ENCODE data around the gene ST6GAL1.
"Not testable (repeated sequence)": the region's sequence is repeated elsewhere in the genome, so short reads cannot be mapped to it uniquely, and the experiment has no call there.

ST6GAL1 gene, protein sequence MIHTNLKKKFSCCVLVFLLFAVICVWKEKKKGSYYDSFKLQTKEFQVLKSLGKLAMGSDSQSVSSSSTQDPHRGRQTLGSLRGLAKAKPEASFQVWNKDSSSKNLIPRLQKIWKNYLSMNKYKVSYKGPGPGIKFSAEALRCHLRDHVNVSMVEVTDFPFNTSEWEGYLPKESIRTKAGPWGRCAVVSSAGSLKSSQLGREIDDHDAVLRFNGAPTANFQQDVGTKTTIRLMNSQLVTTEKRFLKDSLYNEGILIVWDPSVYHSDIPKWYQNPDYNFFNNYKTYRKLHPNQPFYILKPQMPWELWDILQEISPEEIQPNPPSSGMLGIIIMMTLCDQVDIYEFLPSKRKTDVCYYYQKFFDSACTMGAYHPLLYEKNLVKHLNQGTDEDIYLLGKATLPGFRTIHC

DNA sequence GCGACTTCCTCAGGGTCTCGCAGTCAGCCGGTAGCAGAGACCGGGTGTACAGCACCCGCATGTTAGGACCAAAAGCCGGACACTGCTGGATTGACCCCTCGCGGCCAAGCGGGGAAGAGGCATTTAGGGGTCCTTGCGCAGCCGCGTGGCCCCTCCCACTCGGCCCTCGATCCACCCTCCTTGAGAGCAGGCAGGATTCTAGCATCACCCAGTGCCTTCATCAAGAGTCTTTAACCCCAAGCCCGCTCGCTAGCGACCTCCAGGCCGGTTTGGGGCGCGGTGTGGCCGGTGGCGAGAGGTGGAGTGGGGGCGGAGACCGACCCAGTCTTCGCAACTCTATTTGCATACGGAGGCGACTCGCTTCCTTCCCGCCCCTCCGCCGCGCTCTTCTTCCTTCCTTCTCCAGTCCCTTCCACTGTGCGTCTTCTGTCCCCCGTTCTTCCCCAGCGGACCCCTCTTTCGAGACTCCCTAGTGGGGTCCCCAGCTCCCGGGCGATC is at the start of gene ST6GAL1:
Gene ST6GAL1 (plus strand): TSS at position 384 of the 498 bp plus-strand sequence. CDS start 112,178 bp downstream, outside the sequence.
- H3K4me1 ChIP-seq (ENCODE audit: insufficient read depth, low read length), result peaks cover 20% of the 10 kb centered on the region
- H3K4me3 ChIP-seq (ENCODE audit: low read length), result peak within 1 kb of the TSS; percentile 83
- no peaks in the 10 kb centered on the region for H3K9me3 ChIP-seq (ENCODE audit: low read length)
- peaks cover 8% of the 10 kb centered on the region for H3K27me3 ChIP-seq (ENCODE audit: insufficient read depth, low read length)
- H3K36me3 ChIP-seq (ENCODE audit: insufficient read depth, low read length), result no peaks in the 10 kb centered on the region
- peak within 1 kb of the TSS; percentile 99 for H2AFZ ChIP-seq (ENCODE audit: low read depth, low read length)

DNA sequence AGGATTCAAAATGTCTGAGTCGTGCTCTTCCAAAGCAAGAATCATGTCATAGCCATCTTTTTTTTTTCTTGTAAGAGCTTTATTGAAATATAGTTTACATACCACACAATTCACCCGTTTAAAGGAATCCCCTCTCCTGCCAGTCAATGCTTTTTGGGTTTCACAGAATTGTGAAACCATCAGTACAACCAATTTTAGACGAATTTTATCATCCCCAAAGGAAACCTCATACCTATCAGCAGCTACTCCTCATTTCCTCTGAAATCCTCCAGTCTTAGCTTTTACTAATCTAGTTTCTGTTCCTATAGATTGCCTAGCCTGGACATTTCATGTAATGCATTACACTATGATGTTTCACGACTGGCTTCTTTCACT is 48.2 kb upstream of the ST6GAL1 start:
- H3K4me1 ChIP-seq (ENCODE audit: insufficient read depth, low read length), result no peaks in the 10 kb centered on the region
- no peaks in the 10 kb centered on the region for H3K9me3 ChIP-seq (ENCODE audit: low read length)
- H2AFZ ChIP-seq (ENCODE audit: low read depth, low read length), result no peak overlapping the region
- H3K27me3 ChIP-seq (ENCODE audit: insufficient read depth, low read length), result no peaks in the 10 kb centered on the region
- no peaks in the 10 kb centered on the region for H3K36me3 ChIP-seq (ENCODE audit: insufficient read depth, low read length)
- no peak overlapping the region for H3K4me3 ChIP-seq (ENCODE audit: low read length)

DNA sequence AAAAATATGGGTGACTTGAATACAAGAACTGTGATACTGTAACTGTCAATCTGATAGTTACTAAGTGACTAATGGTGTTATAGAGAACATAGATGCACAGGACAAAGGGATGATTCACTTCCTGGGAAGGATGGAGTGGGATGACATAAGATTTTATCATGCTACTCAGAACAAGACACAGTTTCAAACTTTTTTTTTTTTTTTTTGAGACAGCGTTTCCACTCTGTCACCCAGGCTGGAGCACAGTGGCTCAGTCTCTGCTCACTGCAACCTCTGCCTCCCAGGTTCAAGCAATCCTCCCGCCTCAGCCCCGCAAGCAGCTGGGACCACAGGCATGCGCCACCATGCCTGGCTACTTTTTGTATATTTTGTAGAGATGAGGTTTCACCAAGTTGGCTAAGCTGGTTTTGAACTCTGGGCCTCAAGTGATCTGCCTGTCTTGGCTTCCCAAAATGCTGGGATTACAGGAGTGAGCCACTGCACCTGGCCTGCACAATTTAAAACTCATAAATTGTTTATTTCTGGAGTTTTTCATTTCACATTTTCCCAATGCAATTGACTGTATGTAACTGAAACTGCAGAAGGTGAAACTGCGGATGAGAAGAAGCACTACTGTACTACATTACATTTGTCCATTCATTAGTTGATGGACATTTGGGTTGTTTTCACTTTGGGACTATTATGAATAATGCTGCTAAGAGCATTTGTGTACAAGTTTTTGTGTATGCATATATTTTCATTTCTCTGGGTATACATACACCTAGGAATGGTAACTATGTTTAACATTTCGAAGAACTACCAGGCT is 47.2 kb upstream of the ST6GAL1 start:
- Histone ChIP-seq H3K4me1 (ENCODE audit: insufficient read depth, low read length) (no peaks in the 10 kb centered on the region), H3K36me3 (ENCODE audit: insufficient read depth, low read length) (no peaks in the 10 kb centered on the region), H3K9me3 (ENCODE audit: low read length) (no peaks in the 10 kb centered on the region), H2AFZ (ENCODE audit: low read depth, low read length) (no peak overlapping the region), H3K4me3 (ENCODE audit: low read length) (no peak overlapping the region), H3K27me3 (ENCODE audit: insufficient read depth, low read length) (no peaks in the 10 kb centered on the region)

DNA sequence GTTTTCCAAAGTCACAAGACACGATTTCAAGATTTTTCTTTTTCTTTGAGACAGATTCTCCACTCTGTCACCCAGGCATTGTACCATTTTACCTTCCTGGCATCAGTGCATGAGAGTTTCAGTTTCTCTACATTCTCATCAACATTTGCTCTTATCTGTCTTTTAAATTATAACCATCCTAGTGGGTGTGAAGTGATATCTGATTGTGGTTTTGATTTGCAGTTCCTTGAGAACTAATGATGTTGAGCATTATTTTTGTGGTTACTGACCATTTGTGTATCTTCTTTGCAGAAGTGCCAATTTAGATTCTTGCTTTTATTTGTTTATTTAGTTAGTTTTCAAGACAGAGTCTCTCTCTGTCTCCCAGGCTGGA is 46.7 kb upstream of the ST6GAL1 start:
- no peaks in the 10 kb centered on the region for H3K27me3 ChIP-seq (ENCODE audit: insufficient read depth, low read length)
- no peak overlapping the region for H2AFZ ChIP-seq (ENCODE audit: low read depth, low read length)
- H3K9me3 ChIP-seq (ENCODE audit: low read length), result no peaks in the 10 kb centered on the region
- no peaks in the 10 kb centered on the region for H3K36me3 ChIP-seq (ENCODE audit: insufficient read depth, low read length)
- no peak overlapping the region for H3K4me3 ChIP-seq (ENCODE audit: low read length)
- peaks cover 2% of the 10 kb centered on the region for H3K4me1 ChIP-seq (ENCODE audit: insufficient read depth, low read length)

DNA sequence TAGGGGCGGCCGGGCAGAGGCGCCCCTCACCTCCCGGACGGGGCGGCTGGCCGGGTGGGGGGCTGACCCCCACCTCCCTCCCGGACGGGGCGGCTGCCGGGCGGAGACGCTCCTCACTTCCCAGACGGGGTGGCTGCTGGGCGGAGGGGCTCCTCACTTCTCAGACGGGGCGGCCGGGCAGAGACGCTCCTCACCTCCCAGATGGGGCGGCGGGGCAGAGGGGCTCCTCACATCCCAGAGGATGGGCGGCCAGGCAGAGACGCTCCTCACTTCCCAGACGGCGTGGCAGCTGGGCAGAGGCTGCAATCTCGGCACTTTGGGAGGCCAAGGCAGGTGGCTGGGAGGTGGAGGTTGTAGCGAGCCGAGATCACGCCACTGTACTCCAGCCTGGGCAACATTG is 45.5 kb upstream of the ST6GAL1 start:
- not testable (repeated sequence) for H3K4me3 ChIP-seq (ENCODE audit: low read length); H3K4me1 ChIP-seq (ENCODE audit: insufficient read depth, low read length); H3K36me3 ChIP-seq (ENCODE audit: insufficient read depth, low read length); H3K27me3 ChIP-seq (ENCODE audit: insufficient read depth, low read length); H2AFZ ChIP-seq (ENCODE audit: low read depth, low read length); H3K9me3 ChIP-seq (ENCODE audit: low read length)

DNA sequence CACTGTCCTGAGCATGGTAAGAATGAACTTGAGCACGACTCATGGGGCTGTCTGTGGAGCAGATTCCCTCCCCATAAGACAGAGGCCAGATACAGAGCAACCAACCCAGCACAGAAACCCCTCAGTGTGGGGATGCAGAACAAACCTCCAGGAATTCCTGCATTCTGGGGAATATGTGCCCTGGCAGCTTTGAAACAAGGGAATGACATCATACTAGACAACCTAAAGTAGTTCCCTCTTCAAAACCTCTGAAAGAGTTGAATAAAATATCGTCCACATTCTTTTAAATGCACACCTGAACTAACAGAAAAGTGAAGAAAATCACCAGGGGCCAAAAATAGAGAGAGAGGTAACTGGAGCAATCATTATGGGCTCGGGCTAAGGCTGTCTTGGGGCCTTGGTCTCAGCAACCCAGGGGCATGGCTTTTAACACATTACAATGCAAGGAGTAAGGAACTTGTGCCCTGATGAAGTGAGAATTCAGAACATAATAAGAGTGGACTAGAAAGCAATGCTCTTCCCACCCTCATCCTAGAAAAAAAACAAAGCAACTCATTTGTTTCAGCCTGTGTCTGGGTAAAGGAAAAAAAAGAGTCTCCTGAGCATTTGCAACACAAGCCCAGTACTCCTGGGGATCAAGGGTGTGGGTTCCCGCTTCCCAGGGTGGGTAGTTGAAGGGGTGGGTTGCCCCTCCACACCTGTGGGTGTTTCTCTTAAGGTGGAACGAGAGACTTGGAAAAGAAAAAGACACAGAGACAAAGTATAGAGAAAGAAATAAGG is 43.9 kb upstream of the ST6GAL1 start:
- Histone ChIP-seq H3K4me1 (ENCODE audit: insufficient read depth, low read length) (peaks cover 2% of the 10 kb centered on the region), H3K4me3 (ENCODE audit: low read length) (no peak overlapping the region), H3K36me3 (ENCODE audit: insufficient read depth, low read length) (no peaks in the 10 kb centered on the region), H2AFZ (ENCODE audit: low read depth, low read length) (no peak overlapping the region), H3K27me3 (ENCODE audit: insufficient read depth, low read length) (no peaks in the 10 kb centered on the region), H3K9me3 (ENCODE audit: low read length) (no peaks in the 10 kb centered on the region)

DNA sequence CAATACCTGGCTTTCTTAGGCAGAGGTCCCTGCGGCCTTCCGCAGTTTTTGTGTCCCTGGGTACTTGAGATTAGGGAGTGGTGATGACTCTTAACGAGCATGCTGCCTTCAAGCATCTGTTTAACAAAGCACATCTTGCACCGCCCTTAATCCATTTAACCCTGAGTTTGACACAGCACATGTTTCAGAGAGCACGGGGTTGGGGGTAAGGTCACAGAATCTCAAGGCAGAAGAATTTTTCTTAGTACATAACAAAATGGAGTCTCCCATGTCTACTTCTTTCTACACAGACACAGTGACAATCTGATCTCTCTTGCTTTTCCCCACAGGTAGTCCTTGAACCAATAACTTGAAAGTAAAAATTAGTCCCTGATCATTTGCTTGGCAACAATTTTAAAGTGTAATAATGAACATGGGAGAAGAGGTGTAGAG is 42.8 kb upstream of the ST6GAL1 start:
- not testable (repeated sequence) for H2AFZ ChIP-seq (ENCODE audit: low read depth, low read length); H3K4me3 ChIP-seq (ENCODE audit: low read length); H3K4me1 ChIP-seq (ENCODE audit: insufficient read depth, low read length); H3K36me3 ChIP-seq (ENCODE audit: insufficient read depth, low read length); H3K9me3 ChIP-seq (ENCODE audit: low read length); H3K27me3 ChIP-seq (ENCODE audit: insufficient read depth, low read length)

DNA sequence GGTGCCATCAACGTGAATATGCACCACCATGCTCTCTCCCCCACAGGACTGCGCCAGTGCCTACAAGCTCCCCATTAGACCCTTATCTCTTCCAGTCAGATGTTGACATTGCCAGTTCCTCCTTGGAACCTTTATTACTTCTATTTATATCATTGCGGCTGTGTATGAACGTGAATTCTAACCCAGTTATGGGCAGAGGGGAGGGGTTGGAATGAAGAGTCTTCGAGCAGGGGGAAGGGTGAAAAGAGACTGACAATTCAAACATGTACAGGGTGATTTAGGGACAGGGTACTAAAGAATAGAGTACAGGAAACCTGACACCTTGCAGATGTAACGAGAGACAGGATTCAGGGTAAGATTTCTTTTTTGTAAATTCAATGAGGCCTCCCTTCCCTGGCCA is 41.8 kb upstream of the ST6GAL1 start:
- Histone ChIP-seq H3K4me1 (ENCODE audit: insufficient read depth, low read length) (peaks cover 2% of the 10 kb centered on the region), H3K9me3 (ENCODE audit: low read length) (no peaks in the 10 kb centered on the region), H2AFZ (ENCODE audit: low read depth, low read length) (no peak overlapping the region), H3K36me3 (ENCODE audit: insufficient read depth, low read length) (no peaks in the 10 kb centered on the region), H3K4me3 (ENCODE audit: low read length) (no peak overlapping the region), H3K27me3 (ENCODE audit: insufficient read depth, low read length) (no peaks in the 10 kb centered on the region)

DNA sequence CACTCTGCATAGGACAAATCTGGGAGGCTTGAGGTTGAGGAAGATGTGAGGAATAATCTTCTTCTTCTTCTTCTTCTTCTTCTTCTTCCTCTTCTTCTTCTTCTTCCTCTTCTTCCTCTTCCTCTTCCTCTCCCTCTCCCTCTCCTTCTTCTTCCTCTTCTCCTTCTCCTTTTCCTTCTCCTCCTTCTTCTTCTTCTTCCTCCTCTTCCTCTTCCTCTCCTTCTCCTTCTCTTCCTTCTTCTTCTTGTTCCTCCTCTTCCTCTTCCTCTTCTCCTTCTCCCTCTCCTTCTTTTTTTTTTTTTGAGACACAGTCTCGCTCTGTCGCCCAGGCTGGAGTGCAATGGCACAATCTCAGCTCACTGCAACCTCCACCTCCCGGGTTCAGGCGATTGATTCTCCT is 40.6 kb upstream of the ST6GAL1 start:
- not testable (repeated sequence) for H3K27me3 ChIP-seq (ENCODE audit: insufficient read depth, low read length); H3K36me3 ChIP-seq (ENCODE audit: insufficient read depth, low read length); H2AFZ ChIP-seq (ENCODE audit: low read depth, low read length); H3K4me1 ChIP-seq (ENCODE audit: insufficient read depth, low read length); H3K9me3 ChIP-seq (ENCODE audit: low read length); H3K4me3 ChIP-seq (ENCODE audit: low read length)

DNA sequence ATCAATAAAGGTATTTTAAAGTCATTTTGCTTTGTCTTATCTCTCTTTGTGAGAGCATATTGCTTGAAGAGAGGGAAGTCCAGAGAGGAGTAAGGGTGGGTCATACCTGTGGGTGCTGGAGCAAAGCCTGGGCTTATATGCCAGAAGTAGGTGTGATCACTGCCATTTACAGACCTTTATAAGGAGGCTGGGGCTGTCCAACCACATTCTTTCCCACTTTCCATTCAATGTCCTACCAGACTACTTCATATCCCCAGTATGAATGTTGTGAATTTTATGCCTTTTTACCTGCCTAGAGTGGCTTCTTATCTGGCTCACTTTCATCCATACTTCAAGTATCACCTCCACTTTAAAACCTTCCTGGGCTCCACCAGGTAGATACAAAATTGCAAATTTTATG is 39.4 kb upstream of the ST6GAL1 start:
- H3K27me3 ChIP-seq (ENCODE audit: insufficient read depth, low read length), result peaks cover 2% of the 10 kb centered on the region
- H3K4me1 ChIP-seq (ENCODE audit: insufficient read depth, low read length), result peaks cover 2% of the 10 kb centered on the region
- H3K36me3 ChIP-seq (ENCODE audit: insufficient read depth, low read length), result no peaks in the 10 kb centered on the region
- no peak overlapping the region for H2AFZ ChIP-seq (ENCODE audit: low read depth, low read length)
- H3K4me3 ChIP-seq (ENCODE audit: low read length), result no peak overlapping the region
- H3K9me3 ChIP-seq (ENCODE audit: low read length), result no peaks in the 10 kb centered on the region

DNA sequence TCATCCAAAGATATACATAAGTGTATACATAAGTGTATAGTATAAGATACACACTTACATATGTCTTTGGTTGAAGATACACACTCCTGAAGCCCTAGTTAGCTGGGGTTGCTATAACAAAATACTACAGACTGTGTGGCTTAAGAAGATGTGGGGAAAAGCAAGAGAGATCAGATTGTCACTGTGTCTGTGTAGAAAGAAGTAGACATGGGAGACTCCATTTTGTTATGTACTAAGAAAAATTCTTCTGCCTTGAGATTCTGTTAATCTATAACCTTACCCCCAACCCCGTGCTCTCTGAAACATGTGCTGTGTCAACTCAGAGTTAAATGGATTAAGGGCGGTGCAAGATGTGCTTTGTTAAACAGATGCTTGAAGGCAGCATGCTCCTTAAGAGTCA is 37.3 kb upstream of the ST6GAL1 start:
- not testable (repeated sequence) for H3K9me3 ChIP-seq (ENCODE audit: low read length); H2AFZ ChIP-seq (ENCODE audit: low read depth, low read length); H3K36me3 ChIP-seq (ENCODE audit: insufficient read depth, low read length); H3K4me3 ChIP-seq (ENCODE audit: low read length); H3K27me3 ChIP-seq (ENCODE audit: insufficient read depth, low read length); H3K4me1 ChIP-seq (ENCODE audit: insufficient read depth, low read length)

DNA sequence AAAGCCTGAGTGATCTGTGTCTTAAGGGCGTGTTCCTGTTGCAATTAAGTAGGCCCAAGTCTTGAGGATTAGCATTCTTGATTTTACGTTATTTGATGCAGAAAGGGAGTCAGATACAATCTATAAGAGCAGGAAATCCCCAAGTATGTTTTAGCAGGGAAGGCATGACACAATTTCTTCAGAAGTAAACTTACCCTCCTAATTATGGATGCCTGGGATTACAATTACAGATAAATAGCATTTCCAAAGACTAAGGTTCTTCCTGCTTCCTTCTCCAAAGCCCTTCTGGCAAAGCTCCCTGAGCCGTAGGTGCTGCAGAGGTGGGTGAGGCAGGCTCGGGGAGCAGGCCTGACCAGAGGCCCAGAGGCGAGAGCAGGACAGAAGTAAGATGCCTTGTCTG is 34.9 kb upstream of the ST6GAL1 start:
- no peaks in the 10 kb centered on the region for H3K9me3 ChIP-seq (ENCODE audit: low read length)
- no peaks in the 10 kb centered on the region for H3K36me3 ChIP-seq (ENCODE audit: insufficient read depth, low read length)
- no peak overlapping the region for H2AFZ ChIP-seq (ENCODE audit: low read depth, low read length)
- peaks cover 5% of the 10 kb centered on the region for H3K27me3 ChIP-seq (ENCODE audit: insufficient read depth, low read length)
- no peak overlapping the region for H3K4me3 ChIP-seq (ENCODE audit: low read length)
- H3K4me1 ChIP-seq (ENCODE audit: insufficient read depth, low read length), result no peaks in the 10 kb centered on the region

DNA sequence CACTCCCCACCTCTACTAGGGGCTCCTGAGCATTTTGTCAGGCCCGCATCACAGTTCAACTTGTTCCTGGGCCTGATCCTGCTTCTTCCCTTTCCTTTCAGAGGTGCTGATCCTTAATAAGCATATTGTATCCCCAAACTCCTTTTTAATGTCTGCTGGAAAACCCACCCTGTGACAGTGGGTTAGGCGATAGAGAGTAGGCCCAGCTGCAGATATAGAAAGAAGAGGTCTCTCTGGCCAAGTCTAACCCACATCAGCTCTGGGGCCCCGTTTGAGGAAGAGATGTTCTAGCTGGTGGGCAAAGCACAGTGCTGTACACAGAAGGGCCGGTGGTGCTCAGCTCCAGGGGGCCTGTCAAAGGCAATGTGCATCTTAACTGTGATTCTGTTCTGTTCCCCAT is 34.3 kb upstream of the ST6GAL1 start:
- Histone ChIP-seq H3K36me3 (ENCODE audit: insufficient read depth, low read length) (no peaks in the 10 kb centered on the region), H3K27me3 (ENCODE audit: insufficient read depth, low read length) (peaks cover 5% of the 10 kb centered on the region), H2AFZ (ENCODE audit: low read depth, low read length) (no peak overlapping the region), H3K4me3 (ENCODE audit: low read length) (no peak overlapping the region), H3K4me1 (ENCODE audit: insufficient read depth, low read length) (no peaks in the 10 kb centered on the region), H3K9me3 (ENCODE audit: low read length) (no peaks in the 10 kb centered on the region)

Data from neuron (in vitro differentiated cells).